HK-2 (cell line): ENCODE measurements around the gene ARHGEF17.

Experiments used
- DNase-seq: peaks from one replicate; pipeline ENCODE4 v3.0.0-alpha.2; 2018; ENCODE audit not compliant: unreplicated experiment

Gene ARHGEF17

GRCh38 chr11:73314117-73314961 is 6.3 kb downstream of the ARHGEF17 start:
- peak; percentile 53 for DNase-seq

- no peak for DNase-seq
Measured at GRCh38 chr11:73315293-73316020, 7.4 kb downstream of the ARHGEF17 start.

GRCh38 chr11:73316422-73316821 is 8.3 kb downstream of the ARHGEF17 start:
- DNase-seq, result no peak

GRCh38 chr11:73317373-73317772 is 9.3 kb downstream of the ARHGEF17 start:
- no peak for DNase-seq

- no peak for DNase-seq
Measured at GRCh38 chr11:73317803-73318202, 9.7 kb downstream of the ARHGEF17 start.

- DNase-seq, result no peak
Measured at GRCh38 chr11:73318501-73319011, 10.5 kb downstream of the ARHGEF17 start.

GRCh38 chr11:73320763-73321603 is 12.9 kb downstream of the ARHGEF17 start:
- no peak for DNase-seq

- DNase-seq, result no peak
Measured at GRCh38 chr11:73321604-73322381, 13.7 kb downstream of the ARHGEF17 start.

GRCh38 chr11:73322382-73323306 is 14.6 kb downstream of the ARHGEF17 start:
- no peak for DNase-seq

GRCh38 chr11:73323464-73323863 is 15.4 kb downstream of the ARHGEF17 start:
- DNase-seq, result no peak

GRCh38 chr11:73324116-73324515 is 16.0 kb downstream of the ARHGEF17 start:
- DNase-seq, result no peak

- DNase-seq, result no peak
Measured at GRCh38 chr11:73324665-73325035, 16.6 kb downstream of the ARHGEF17 start.

- DNase-seq, result no peak
Measured at GRCh38 chr11:73325036-73325981, 17.2 kb downstream of the ARHGEF17 start.

- DNase-seq, result peak; percentile 43
Measured at GRCh38 chr11:73326929-73327811, 19.1 kb downstream of the ARHGEF17 start.

- no peak for DNase-seq
Measured at GRCh38 chr11:73327812-73328364, 19.8 kb downstream of the ARHGEF17 start.

- DNase-seq, result peak; percentile 33
Measured at GRCh38 chr11:73330569-73331093, 22.6 kb downstream of the ARHGEF17 start.
